ENCODE results near the gene SPC25. TPM values are rescaled to one million over a fixed set of nuclear protein-coding genes. Genes with fewer than 3 reads are reported as not detected.

Gene SPC25
- total and polyA plus RNA-seq, 10 of the 15 experiments (the other 5 are each of a cell fraction or from before 2014, with no cell fraction given): 18.7 to 61.5 (median 32.0) TPM

GRCh38 chr2:168843253-168843652 lies 47.0 kb downstream of the SPC25 start:
- TF ChIP-seq TCF12 (IDR thresholded peaks at IDR 0.05; ENCODE audit: low read depth, low read length) (no peak), ZNF207 (IDR thresholded peaks at IDR 0.05; ENCODE audit: borderline replicate concordance) (no peak), SREBF1 (IDR thresholded peaks at IDR 0.05; ENCODE audit: low read length) (no peak), BCLAF1 (IDR thresholded peaks at IDR 0.05) (no peak), BRCA1 (IDR thresholded peaks at IDR 0.05; ENCODE audit: low read depth, low read length) (no peak), ZNF592 (IDR thresholded peaks at IDR 0.05) (no peak), ZNF384 (IDR thresholded peaks at IDR 0.05; ENCODE audit: borderline replicate concordance, low read depth, low read length) (no peak), SUPT20H (IDR thresholded peaks at IDR 0.05; ENCODE audit: borderline replicate concordance, control insufficient read depth, low read depth, low read length) (no peak)
- TF ChIP-seq, protein P1, sequence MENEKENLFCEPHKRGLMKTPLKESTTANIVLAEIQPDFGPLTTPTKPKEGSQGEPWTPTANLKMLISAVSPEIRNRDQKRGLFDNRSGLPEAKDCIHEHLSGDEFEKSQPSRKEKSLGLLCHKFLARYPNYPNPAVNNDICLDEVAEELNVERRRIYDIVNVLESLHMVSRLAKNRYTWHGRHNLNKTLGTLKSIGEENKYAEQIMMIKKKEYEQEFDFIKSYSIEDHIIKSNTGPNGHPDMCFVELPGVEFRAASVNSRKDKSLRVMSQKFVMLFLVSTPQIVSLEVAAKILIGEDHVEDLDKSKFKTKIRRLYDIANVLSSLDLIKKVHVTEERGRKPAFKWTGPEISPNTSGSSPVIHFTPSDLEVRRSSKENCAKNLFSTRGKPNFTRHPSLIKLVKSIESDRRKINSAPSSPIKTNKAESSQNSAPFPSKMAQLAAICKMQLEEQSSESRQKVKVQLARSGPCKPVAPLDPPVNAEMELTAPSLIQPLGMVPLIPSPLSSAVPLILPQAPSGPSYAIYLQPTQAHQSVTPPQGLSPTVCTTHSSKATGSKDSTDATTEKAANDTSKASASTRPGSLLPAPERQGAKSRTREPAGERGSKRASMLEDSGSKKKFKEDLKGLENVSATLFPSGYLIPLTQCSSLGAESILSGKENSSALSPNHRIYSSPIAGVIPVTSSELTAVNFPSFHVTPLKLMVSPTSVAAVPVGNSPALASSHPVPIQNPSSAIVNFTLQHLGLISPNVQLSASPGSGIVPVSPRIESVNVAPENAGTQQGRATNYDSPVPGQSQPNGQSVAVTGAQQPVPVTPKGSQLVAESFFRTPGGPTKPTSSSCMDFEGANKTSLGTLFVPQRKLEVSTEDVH (IDR thresholded peaks at IDR 0.05; ENCODE audit: low read depth, partially characterized antibody): no peak
- H3K4me3 ChIP-seq: no peak overlapping the region
- in situ Hi-C loops (cut with MboI): no loop called here
- H3K4me2 ChIP-seq (ENCODE audit: control insufficient read depth, insufficient read depth): no peak overlapping the region
- DNase-seq (ENCODE audit: low read depth, low spot score) (no peak), ATAC-seq (no peak; the same call in 2 of the 3 replicates), FAIRE-seq (no peak)
- H2AFZ ChIP-seq (ENCODE audit: control insufficient read depth, low read depth, low read length): no peak overlapping the region
- ChIA-PET POLR2A (no interaction called here), RAD21 (ENCODE audit: unreplicated experiment) (no interaction called here), SMC1A (ENCODE audit: uncharacterized antibody, unreplicated experiment) (no interaction called here), CTCF (no interaction called here)
- no peaks in the 10 kb centered on the region for H3K79me2 ChIP-seq (ENCODE audit: control insufficient read depth, insufficient read depth, low read length)
- 81% methylated on average over 3 of the region's 3 CpGs for WGBS (ENCODE audit: insufficient coverage, insufficient replicate concordance, low lambda C conversion rate, missing lambda C conversion rate)
- no TSS peak for BruUV-seq (replicated peaks)
- H3K36me3 ChIP-seq (ENCODE audit: control insufficient read depth in 2 of 2, insufficient read depth in 2 of 2, low read length in 1 of 2): no peaks in the 10 kb centered on the region
- no peaks in the 10 kb centered on the region for H3K4me1 ChIP-seq (ENCODE audit: control insufficient read depth, insufficient read depth, low read length)
- no peaks in the 10 kb centered on the region for H3K9me3 ChIP-seq (replicated peaks; ENCODE audit: control insufficient read depth, insufficient read depth, low read length)
- intact Hi-C loops (cut with micrococcal nuclease; ENCODE audit: unreplicated experiment): no loop called here
- H4K20me1 ChIP-seq (ENCODE audit: control insufficient read depth, insufficient read depth): no peaks in the 10 kb centered on the region
- no peak overlapping the region for H3K27ac ChIP-seq (ENCODE audit: control insufficient read depth, insufficient read depth)
- no peak overlapping the region for H3K9ac ChIP-seq (ENCODE audit: control insufficient read depth, insufficient read depth, low read length)
- H3K27me3 ChIP-seq (replicated peaks in 1 of 2; ENCODE audit: control insufficient read depth in 2 of 2, insufficient read depth in 2 of 2, low read length in 1 of 2): no peaks in the 10 kb centered on the region
